ENCODE results near the gene SPINK9.

Gene SPINK9

GRCh38 chr5:148368299-148368698 lies 32.9 kb downstream of the SPINK9 start:
- no peak for DNase-seq (ENCODE audit: low spot score)

- DNase-seq (ENCODE audit: low spot score) = no peak
These were observed 36.9 kb downstream of the SPINK9 start for GRCh38 chr5:148372166-148372725.

- no peak for DNase-seq (ENCODE audit: low spot score)
These were observed 37.5 kb downstream of the SPINK9 start for GRCh38 chr5:148372893-148373292.

GRCh38 chr5:148374690-148375360 lies 39.5 kb downstream of the SPINK9 start:
- peak; percentile 63 for DNase-seq (ENCODE audit: low spot score)

GRCh38 chr5:148376198-148376597 lies 40.8 kb downstream of the SPINK9 start:
- no peak for DNase-seq (ENCODE audit: low spot score)

GRCh38 chr5:148378670-148379069 lies 43.3 kb downstream of the SPINK9 start:
- DNase-seq (ENCODE audit: low spot score) = no peak

GRCh38 chr5:148379340-148379739 lies 44.0 kb downstream of the SPINK9 start:
- DNase-seq (ENCODE audit: low spot score) = no peak

- DNase-seq (ENCODE audit: low spot score) = no peak
These were observed 46.5 kb downstream of the SPINK9 start for GRCh38 chr5:148381906-148382305.

GRCh38 chr5:148382961-148383360 lies 47.6 kb downstream of the SPINK9 start:
- DNase-seq (ENCODE audit: low spot score) = no peak

- peak; percentile 95 for DNase-seq (ENCODE audit: low spot score)
These were observed 48.4 kb downstream of the SPINK9 start, which contains the start of gene FBXO38 for GRCh38 chr5:148383564-148384379. Gene FBXO38 (plus strand): TSS chr5:148383958. CDS start chr5:148394777, 10,819 bp downstream.

- DNase-seq (ENCODE audit: low spot score) = no peak
These were observed 49.0 kb downstream of the SPINK9 start for GRCh38 chr5:148384380-148384737.

GRCh38 chr5:148385094-148385493 lies 49.7 kb downstream of the SPINK9 start:
- DNase-seq (ENCODE audit: low spot score) = no peak

GRCh38 chr5:148386041-148386440 lies 50.7 kb downstream of the SPINK9 start:
- no peak for DNase-seq (ENCODE audit: low spot score)

GRCh38 chr5:148387325-148387724 lies 52.0 kb downstream of the SPINK9 start:
- no peak for DNase-seq (ENCODE audit: low spot score)

GRCh38 chr5:148388696-148389095 lies 53.3 kb downstream of the SPINK9 start:
- DNase-seq (ENCODE audit: low spot score) = no peak

All from iPS-NIHi11 (cell line).